Measurements from ENCODE around the gene CD82.

CD82 gene

GRCh38 chr11:44536788-44537516 is 28.5 kb upstream of the CD82 start:
- TF ChIP-seq CTCF (IDR thresholded peaks at IDR 0.05): no peak

- TF ChIP-seq CTCF (IDR thresholded peaks at IDR 0.05): no peak
These were observed 27.8 kb upstream of the CD82 start for GRCh38 chr11:44537679-44538078.

- TF ChIP-seq CTCF (IDR thresholded peaks at IDR 0.05): peak; percentile 91
These were observed 26.9 kb upstream of the CD82 start for GRCh38 chr11:44538375-44539054.

GRCh38 chr11:44539971-44540370 is 25.5 kb upstream of the CD82 start:
- no peak for TF ChIP-seq CTCF (IDR thresholded peaks at IDR 0.05)

GRCh38 chr11:44540667-44541066 is 24.8 kb upstream of the CD82 start:
- no peak for TF ChIP-seq CTCF (IDR thresholded peaks at IDR 0.05)

GRCh38 chr11:44542372-44542771 is 23.1 kb upstream of the CD82 start:
- TF ChIP-seq CTCF (IDR thresholded peaks at IDR 0.05): no peak

GRCh38 chr11:44548032-44548695 is 17.3 kb upstream of the CD82 start:
- no peak for TF ChIP-seq CTCF (IDR thresholded peaks at IDR 0.05)

Data from LNCAP (cell line).